Neuronal stem cell (in vitro differentiated cells): Measurements from ENCODE around the gene LHX2.

Experiments used
- DNase-seq: peaks from one replicate; pipeline ENCODE4 v3.0.0-alpha.2; 2013; ENCODE audit warnings: low spot score
- H2AFZ ChIP-seq: one replicate; pipeline ENCODE4 v1.6.1; 2013; ENCODE audit warnings: mild to moderate bottlenecking, low read length, inconsistent platforms
- H2AK5ac ChIP-seq: 2 replicates; pipeline ENCODE4 v1.6.1; 2013; ENCODE audit warnings: low read depth, mild to moderate bottlenecking, inconsistent platforms, low read length, moderate library complexity, mixed read lengths
- H2BK120ac ChIP-seq: 2 replicates; pipeline ENCODE4 v1.6.1; 2013; ENCODE audit warnings: low read depth, mild to moderate bottlenecking, inconsistent platforms, low read length, moderate library complexity, mixed read lengths
- H2BK12ac ChIP-seq: one replicate; pipeline ENCODE4 v1.6.1; 2013; ENCODE audit warnings: low read length, inconsistent platforms
- H2BK15ac ChIP-seq: 2 replicates; pipeline ENCODE4 v1.6.1; 2013; ENCODE audit warnings: mild to moderate bottlenecking, low read length, inconsistent platforms, mixed read lengths
- H2BK5ac ChIP-seq: one replicate; pipeline ENCODE4 v1.6.1; 2013; ENCODE audit warnings: inconsistent platforms, mild to moderate bottlenecking, low read length, moderate library complexity
- H3K14ac ChIP-seq: one replicate; pipeline ENCODE4 v1.6.1; 2013; ENCODE audit warnings: low read length, inconsistent platforms
- H3K18ac ChIP-seq: 2 replicates; pipeline ENCODE4 v1.6.1; 2013; ENCODE audit warnings: low read length, inconsistent platforms
- H3K23ac ChIP-seq: 2 replicates; pipeline ENCODE4 v1.6.1; 2013; ENCODE audit warnings: low read depth, mild to moderate bottlenecking, mixed read lengths, low read length, inconsistent platforms; ENCODE audit not compliant: poor library complexity
- H3K27ac ChIP-seq: replicated peaks from 3 replicates; pipeline ENCODE4 v1.5.1; 2013; ENCODE audit warnings: low read length, inconsistent platforms
- H3K27me3 ChIP-seq, 3 experiments: 2 replicates each; pipeline ENCODE4 v1.6.1; 2013; ENCODE audit warnings: low read length in 3 of 3, mild to moderate bottlenecking in 2 of 3, inconsistent platforms in 1 of 3, low read depth in 1 of 3, mixed read lengths in 1 of 3, moderate library complexity in 1 of 3; ENCODE audit not compliant: control insufficient read depth in 3 of 3, insufficient read depth in 3 of 3
- H3K36me3 ChIP-seq, 2 donors: replicated peaks in 1 of 2; 2 replicates each; pipeline ENCODE4 v1.6.1; 2013; ENCODE audit warnings: low read length in 2 of 2; ENCODE audit not compliant: control insufficient read depth in 2 of 2, insufficient read depth in 2 of 2
- H3K4ac ChIP-seq: 2 replicates; pipeline ENCODE4 v1.6.1; 2013; ENCODE audit warnings: inconsistent platforms, mild to moderate bottlenecking, low read length, moderate library complexity
- H3K4me1 ChIP-seq, 2 donors: 1 replicate in 1 of 2; 2 replicates in 1 of 2; pipeline ENCODE4 v1.6.1; 2013; ENCODE audit warnings: low read length in 2 of 2, low read depth in 1 of 2; ENCODE audit not compliant: control insufficient read depth in 2 of 2, insufficient read depth in 1 of 2
- H3K4me2 ChIP-seq: one replicate; pipeline ENCODE4 v1.6.1; 2013; ENCODE audit warnings: mild to moderate bottlenecking, low read length, inconsistent platforms; ENCODE audit not compliant: insufficient read depth, poor library complexity, severe bottlenecking
- H3K4me3 ChIP-seq, 2 donors: 2 replicates each; pipeline ENCODE4 v1.5.1; 2013; ENCODE audit warnings: low read length in 2 of 2, mild to moderate bottlenecking in 2 of 2, inconsistent platforms in 1 of 2, moderate library complexity in 1 of 2
- H3K79me1 ChIP-seq: one replicate; pipeline ENCODE4 v1.6.1; 2013; ENCODE audit warnings: low read depth, mild to moderate bottlenecking, inconsistent platforms, low read length, moderate library complexity
- H3K9ac ChIP-seq: one replicate; pipeline ENCODE4 v1.6.1; 2013; ENCODE audit warnings: mild to moderate bottlenecking, low read depth, low read length, inconsistent platforms; ENCODE audit not compliant: poor library complexity
- H3K9me3 ChIP-seq, 2 donors: replicated peaks in 1 of 2; 2 replicates each; pipeline versions ENCODE3 to v1.6.1; 2013; ENCODE audit warnings: low read length in 2 of 2, mild to moderate bottlenecking in 2 of 2, inconsistent platforms in 1 of 2, low read depth in 1 of 2, mixed read lengths in 1 of 2, moderate library complexity in 1 of 2; ENCODE audit not compliant: control insufficient read depth in 2 of 2, insufficient read depth in 1 of 2
- H4K8ac ChIP-seq: one replicate; pipeline ENCODE4 v1.6.1; 2013; ENCODE audit warnings: low read depth, mild to moderate bottlenecking, inconsistent platforms, low read length, moderate library complexity
- H4K91ac ChIP-seq: one replicate; pipeline ENCODE4 v1.6.1; 2013; ENCODE audit warnings: low read length, low read depth, mild to moderate bottlenecking, inconsistent platforms; ENCODE audit not compliant: poor library complexity
- WGBS, 2 donors: extraction: QIAGEN DNeasy Blood & Tissue Kit; methylation state at CpG; one replicate each; pipeline ENCODE4 v1.1.7; 2013; ENCODE audit warnings: missing lambda C conversion rate in 2 of 2, mixed read lengths in 1 of 2; ENCODE audit not compliant: insufficient read length in 2 of 2, insufficient replicate concordance in 1 of 2; ENCODE audit errors: extremely low coverage in 2 of 2; 5-methylcytosine and 5-hydroxymethylcytosine counted together

LHX2 gene

GRCh38 chr9:124030969-124031451, 19.4 kb downstream of the LHX2 start:
- no peaks in the 10 kb centered on the region for H3K79me1 ChIP-seq
- H3K14ac ChIP-seq: no peak overlapping the region
- peaks cover 0 to 9% of the 10 kb centered on the region in 2 donors for H3K4me1 ChIP-seq
- no peak overlapping the region for H3K9ac ChIP-seq
- H3K4me2 ChIP-seq: no peak overlapping the region
- no peak for DNase-seq
- no peak overlapping the region for H4K91ac ChIP-seq
- H4K8ac ChIP-seq: no peak overlapping the region
- no peak overlapping the region for H3K23ac ChIP-seq
- H2AFZ ChIP-seq: no peak overlapping the region
- H3K18ac ChIP-seq: no peak overlapping the region
- WGBS, 2 donors: no CpG with 5 or more reads among the region's 16 CpGs
- no peak overlapping the region for H2BK12ac ChIP-seq
- H3K27me3 ChIP-seq: peaks cover 0 to 84% (median 0%) of the 10 kb centered on the region in 3 experiments
- H2BK15ac ChIP-seq: no peak overlapping the region
- H3K36me3 ChIP-seq: peaks cover 0 to 33% of the 10 kb centered on the region in 2 donors
- no peak overlapping the region for H2AK5ac ChIP-seq
- H2BK5ac ChIP-seq: no peak overlapping the region
- no peaks in the 10 kb centered on the region for H3K9me3 ChIP-seq
- H2BK120ac ChIP-seq: no peak overlapping the region
- no peak overlapping the region for H3K27ac ChIP-seq
- no peak overlapping the region for H3K4me3 ChIP-seq
- H3K4ac ChIP-seq: no peak overlapping the region

- H3K4me3 ChIP-seq: no peak overlapping the region
Observed at GRCh38 chr9:124032247-124032646, 20.7 kb downstream of the LHX2 start.

GRCh38 chr9:124033348-124033747, 21.8 kb downstream of the LHX2 start:
- Histone ChIP-seq H3K4me1 (peaks cover 0 to 12% of the 10 kb centered on the region in 2 donors), H2BK120ac (no peak overlapping the region), H3K9me3 (no peaks in the 10 kb centered on the region), H3K23ac (no peak overlapping the region), H3K79me1 (no peaks in the 10 kb centered on the region), H2BK12ac (no peak overlapping the region), H3K9ac (no peak overlapping the region), H3K4me2 (no peak overlapping the region), H3K18ac (no peak overlapping the region), H4K91ac (no peak overlapping the region), H2BK15ac (no peak overlapping the region), H4K8ac (no peak overlapping the region), H3K4ac (no peak overlapping the region), H2AK5ac (no peak overlapping the region), H2AFZ (no peak overlapping the region), H3K36me3 (peaks cover 0 to 21% of the 10 kb centered on the region in 2 donors), H3K27me3 (peaks cover 0 to 88% (median 0%) of the 10 kb centered on the region in 3 experiments), H2BK5ac (no peak overlapping the region), H3K4me3 (no peak overlapping the region), H3K27ac (peak overlapping the region; percentile 62), H3K14ac (no peak overlapping the region)
- WGBS, 2 donors: no CpG with 5 or more reads among the region's 5 CpGs
- no peak for DNase-seq

More at GRCh38 chr9:124032247-124032646, 20.7 kb downstream of the LHX2 start:
- Histone ChIP-seq H3K27ac (peak overlapping the region; percentile 21), H2BK120ac (no peak overlapping the region), H3K23ac (no peak overlapping the region), H4K91ac (no peak overlapping the region), H3K18ac (peak overlapping the region; percentile 29), H3K4ac (no peak overlapping the region), H4K8ac (no peak overlapping the region), H3K9me3 (no peaks in the 10 kb centered on the region), H3K79me1 (no peaks in the 10 kb centered on the region), H2BK15ac (no peak overlapping the region), H2BK5ac (no peak overlapping the region), H3K9ac (no peak overlapping the region), H3K36me3 (peaks cover 0 to 29% of the 10 kb centered on the region in 2 donors), H2AK5ac (no peak overlapping the region), H3K4me1 (peaks cover 0 to 9% of the 10 kb centered on the region in 2 donors), H3K27me3 (peaks cover 0 to 86% (median 0%) of the 10 kb centered on the region in 3 experiments), H2AFZ (peak overlapping the region; percentile 47), H3K4me2 (no peak overlapping the region), H2BK12ac (peak overlapping the region; percentile 18), H3K14ac (no peak overlapping the region)
- no peak for DNase-seq
- WGBS, 2 donors: no CpG with 5 or more reads among the region's 24 CpGs

DNA sequence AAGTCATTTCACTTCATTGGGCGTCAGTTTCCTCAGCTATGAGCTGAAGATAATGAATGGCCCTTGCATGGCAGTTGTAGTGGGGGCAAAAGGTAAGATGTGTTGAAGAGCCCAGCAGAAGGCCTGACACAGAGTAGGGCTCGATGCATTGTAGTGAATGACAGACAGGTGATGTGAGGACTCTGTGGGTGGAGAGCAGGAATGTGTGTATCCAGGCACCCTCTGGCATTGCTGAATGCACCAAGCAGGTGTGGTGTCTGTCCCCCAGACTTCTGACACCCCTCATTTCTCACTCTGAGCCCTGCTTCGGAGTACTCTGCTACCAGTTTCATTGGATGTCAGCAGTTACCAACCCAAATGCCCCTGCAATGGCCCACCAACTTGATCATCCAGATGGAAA, 22.4 kb downstream of the LHX2 start:
- no peak overlapping the region for H3K4me2 ChIP-seq
- H3K9me3 ChIP-seq: no peaks in the 10 kb centered on the region
- H4K8ac ChIP-seq: no peak overlapping the region
- no peak overlapping the region for H3K14ac ChIP-seq
- H3K27me3 ChIP-seq: peaks cover 0 to 86% (median 0%) of the 10 kb centered on the region in 3 experiments
- H2BK15ac ChIP-seq: no peak overlapping the region
- H3K4me3 ChIP-seq: peak overlapping the region in 1 of 2 donors; percentile 7
- H2BK120ac ChIP-seq: no peak overlapping the region
- H4K91ac ChIP-seq: no peak overlapping the region
- no peak overlapping the region for H2BK5ac ChIP-seq
- H3K79me1 ChIP-seq: no peaks in the 10 kb centered on the region
- no peak overlapping the region for H2BK12ac ChIP-seq
- no peak overlapping the region for H3K9ac ChIP-seq
- no peak overlapping the region for H2AFZ ChIP-seq
- H3K4me1 ChIP-seq: peaks cover 0 to 12% of the 10 kb centered on the region in 2 donors
- H3K4ac ChIP-seq: no peak overlapping the region
- no CpG with 5 or more reads among the region's 3 CpGs for WGBS, 2 donors
- peak overlapping the region; percentile 62 for H3K27ac ChIP-seq
- H2AK5ac ChIP-seq: no peak overlapping the region
- no peak for DNase-seq
- H3K18ac ChIP-seq: peak overlapping the region; percentile 7
- no peak overlapping the region for H3K23ac ChIP-seq
- peaks cover 0 to 19% of the 10 kb centered on the region in 2 donors for H3K36me3 ChIP-seq
